ENCODE measurements around the gene EFNA2. TPM values are rescaled to one million over a fixed set of nuclear protein-coding genes. Genes with fewer than 3 reads are reported as not detected.

EFNA2 gene
- total RNA-seq, 1 experiment from 2014 or later, result 14.3 TPM

GRCh38 chr19:1270854-1271527, 14.7 kb upstream of the EFNA2 start:
- no peak overlapping the region for H2AK5ac ChIP-seq (ENCODE audit: insufficient read length, low read length)
- no peaks in the 10 kb centered on the region for H4K20me1 ChIP-seq (ENCODE audit: control insufficient read depth, insufficient read depth, insufficient read length)
- no peak overlapping the region for H3K56ac ChIP-seq (ENCODE audit: insufficient read length, low read depth, low read length)
- no peaks in the 10 kb centered on the region for H3K9me3 Mint-ChIP-seq
- H3K14ac ChIP-seq (ENCODE audit: insufficient read depth, low read length), result no peak overlapping the region
- H4K5ac ChIP-seq (ENCODE audit: insufficient read length, low read depth, low read length), result no peak overlapping the region
- no peak for DNase-seq
- H3K79me1 ChIP-seq (ENCODE audit: insufficient read depth, low read depth, low read length, poor library complexity, severe bottlenecking), result peaks cover 9% of the 10 kb centered on the region
- no peak overlapping the region for H3K4ac ChIP-seq (ENCODE audit: low read depth, low read length)
- H3T11ph ChIP-seq (ENCODE audit: low read length), result no peak overlapping the region
- H3K27me3 ChIP-seq (ENCODE audit: insufficient read depth, low read length), result no peaks in the 10 kb centered on the region
- H3K27me3 Mint-ChIP-seq (ENCODE audit: low read depth), result peaks cover 13% of the 10 kb centered on the region
- no peak overlapping the region for H2BK20ac ChIP-seq (ENCODE audit: low read depth, low read length, poor library complexity, severe bottlenecking)
- H3K79me2 ChIP-seq (ENCODE audit: insufficient read depth, low read length), result peaks cover 4% of the 10 kb centered on the region; the same call in 1 of the 2 replicates
- no peak overlapping the region for H2BK5ac ChIP-seq (ENCODE audit: insufficient read length, low read length)
- no CpG with 5 or more reads among the region's 26 CpGs for WGBS (ENCODE audit: extremely low coverage, insufficient read length, low lambda C conversion rate)
- no peak overlapping the region for H4K91ac ChIP-seq (ENCODE audit: insufficient read length, low read depth, low read length)
- H3K27ac Mint-ChIP-seq, result peak overlapping the region; percentile 70 to 99 (median 95); a peak in 5 of 7 replicates
- no peaks in the 10 kb centered on the region; the same call in 1 of the 2 replicates for H3K4me1 ChIP-seq (ENCODE audit: insufficient read depth, low read length)
- no peak overlapping the region for H3K27ac ChIP-seq (ENCODE audit: insufficient read length, low read depth, low read length)
- H3K4me2 ChIP-seq (ENCODE audit: insufficient read depth, insufficient read length, low read length), result no peak overlapping the region
- H3K4me1 Mint-ChIP-seq, result peaks cover 47 to 57% of the 10 kb centered on the region in 2 experiments
- H3K9ac ChIP-seq (ENCODE audit: extremely low read depth, insufficient read length, low read length), result no peak overlapping the region
- H3K23me2 ChIP-seq (ENCODE audit: insufficient read length, low read depth, low read length, poor library complexity, severe bottlenecking), result peaks cover 19% of the 10 kb centered on the region
- H2BK12ac ChIP-seq (ENCODE audit: insufficient read length, low read depth, low read length), result no peak overlapping the region
- H3K36me3 Mint-ChIP-seq (ENCODE audit: insufficient read depth in 1 of 3, low read depth in 3 of 3), result peaks cover 36 to 49% (median 46%) of the 10 kb centered on the region in 3 experiments
- H2BK15ac ChIP-seq (ENCODE audit: low read depth, low read length), result no peak overlapping the region
- no peak overlapping the region for H2BK120ac ChIP-seq (ENCODE audit: low read depth, low read length, poor library complexity, severe bottlenecking)
- peak overlapping the region; percentile 85 to 90 for H3K4me3 Mint-ChIP-seq
- H3K23ac ChIP-seq (ENCODE audit: insufficient read length, low read depth, low read length), result no peak overlapping the region
- H3K9me3 ChIP-seq (ENCODE audit: control insufficient read depth, low read depth, low read length), result no peaks in the 10 kb centered on the region
- no peak overlapping the region for H2AFZ ChIP-seq (ENCODE audit: low read length)
- no peak overlapping the region for H4K8ac ChIP-seq (replicated peaks; ENCODE audit: insufficient read length, low read depth, low read length)
- no peak overlapping the region for H3K18ac ChIP-seq (ENCODE audit: insufficient read length, low read depth, low read length)
- TF ChIP-seq CTCF (conservative IDR thresholded peaks at IDR 0.05), result no peak
